Activated effector memory CD4-positive, alpha-beta T cell treated with anti-CD3 and anti-CD28 coated beads, Interleukin-2, amount 50 U/mL, for 16 hours (primary cell): ENCODE data around the gene ANKS6.

Source experiments
- DNase-seq: peaks from one replicate; pipeline ENCODE4 v3.0.0-alpha.2; 2020

The ANKS6 gene

GRCh38 chr9:98732091-98732490 lies 64.3 kb downstream of the ANKS6 start:
- DNase-seq = no peak

GRCh38 chr9:98730871-98731270 lies 65.5 kb downstream of the ANKS6 start:
- no peak for DNase-seq

- no peak for DNase-seq
Observed at GRCh38 chr9:98728500-98728899, 67.9 kb downstream of the ANKS6 start.

- no peak for DNase-seq
Observed at GRCh38 chr9:98727428-98727827, 68.9 kb downstream of the ANKS6 start.

GRCh38 chr9:98726735-98727134 lies 69.6 kb downstream of the ANKS6 start:
- no peak for DNase-seq

- DNase-seq = no peak
Observed at GRCh38 chr9:98724810-98725530, 71.4 kb downstream of the ANKS6 start.

- no peak for DNase-seq
Observed at GRCh38 chr9:98721643-98722042, 74.7 kb downstream of the ANKS6 start.

- DNase-seq = no peak
Observed at GRCh38 chr9:98720402-98720801, 76.0 kb downstream of the ANKS6 start.

GRCh38 chr9:98719055-98719454 lies 77.3 kb downstream of the ANKS6 start:
- DNase-seq = no peak

GRCh38 chr9:98714833-98715232 lies 81.5 kb downstream of the ANKS6 start:
- no peak for DNase-seq

GRCh38 chr9:98712987-98713386 lies 83.4 kb downstream of the ANKS6 start:
- DNase-seq = no peak

GRCh38 chr9:98709968-98710965 lies 86.1 kb downstream of the ANKS6 start:
- DNase-seq = no peak

GRCh38 chr9:98708933-98709911 lies 87.1 kb downstream of the ANKS6 start, which contains the start of gene GABBR2:
TSS of gene GABBR2 (minus strand) at chr9:98708935. CDS start at chr9:98708737, 198 bp downstream.
- no peak for DNase-seq

GRCh38 chr9:98708103-98708932 lies 88.0 kb downstream of the ANKS6 start:
- DNase-seq = no peak

- no peak for DNase-seq
Observed at GRCh38 chr9:98707166-98708102, 88.9 kb downstream of the ANKS6 start.

GRCh38 chr9:98706651-98707165 lies 89.6 kb downstream of the ANKS6 start:
- DNase-seq = no peak

- DNase-seq = no peak
Observed at GRCh38 chr9:98702835-98703380, 93.4 kb downstream of the ANKS6 start.

GRCh38 chr9:98702340-98702739 lies 94.0 kb downstream of the ANKS6 start:
- no peak for DNase-seq

GRCh38 chr9:98701576-98701975 lies 94.8 kb downstream of the ANKS6 start:
- DNase-seq = no peak

GRCh38 chr9:98700801-98701200 lies 95.6 kb downstream of the ANKS6 start:
- no peak for DNase-seq
